Lung (tissue), 12 donors: ENCODE measurements around the gene DENND1C. TPM values are rescaled to one million over a fixed set of nuclear protein-coding genes. Genes with fewer than 3 reads are reported as not detected.

Experiments
- ATAC-seq: fragments of 200-7000 bp; cut with Tn5 transposase; one replicate; pipeline ENCODE4 v1.9.1; 2020; ENCODE audit warnings: moderate number of reproducible peaks; ENCODE audit not compliant: insufficient read depth, low FRiP score
- DNase-seq, 3 donors: peaks; one replicate each; pipeline ENCODE4 v3.0.0-alpha.2; 2013 to 2017
- H3K27ac ChIP-seq, 2 donors: one replicate each; pipeline ENCODE4 v1.5.1; 2013; ENCODE audit warnings: mild to moderate bottlenecking in 2 of 2, moderate library complexity in 2 of 2, control low read depth in 1 of 2, inconsistent platforms in 1 of 2, low read depth in 1 of 2, low read length in 1 of 2
- H3K27me3 ChIP-seq, 3 donors: one replicate each; pipeline ENCODE4 v1.5.1; 2013; ENCODE audit warnings: low read length in 2 of 3; ENCODE audit not compliant: control insufficient read depth in 3 of 3, insufficient read depth in 3 of 3
- H3K36me3 ChIP-seq, 4 donors: one replicate each; pipeline ENCODE4 v1.5.1; 2013; ENCODE audit warnings: low read length in 4 of 4, mild to moderate bottlenecking in 1 of 4, moderate library complexity in 1 of 4; ENCODE audit not compliant: control insufficient read depth in 4 of 4, insufficient read depth in 4 of 4
- H3K4me1 ChIP-seq, 5 donors: one replicate each; pipeline ENCODE4 v1.5.1; 2013; ENCODE audit warnings: low read length in 5 of 5, mild to moderate bottlenecking in 2 of 5, moderate library complexity in 1 of 5; ENCODE audit not compliant: control insufficient read depth in 5 of 5, insufficient read depth in 5 of 5
- H3K4me3 ChIP-seq: one replicate; pipeline ENCODE4 v1.5.1; 2013; ENCODE audit warnings: mild to moderate bottlenecking, control low read depth, moderate library complexity
- H3K9ac ChIP-seq, 2 donors: one replicate each; pipeline ENCODE4 v1.5.1; 2013; ENCODE audit warnings: low read length in 2 of 2, control low read depth in 1 of 2; ENCODE audit not compliant: insufficient read depth in 1 of 2
- H3K9me3 ChIP-seq, 4 donors: one replicate each; pipeline ENCODE4 v1.5.1; 2013; ENCODE audit warnings: low read length in 3 of 4, mild to moderate bottlenecking in 1 of 4, moderate library complexity in 1 of 4; ENCODE audit not compliant: control insufficient read depth in 4 of 4, insufficient read depth in 3 of 4
- WGBS, 2 donors: extraction: QIAGEN DNeasy Blood & Tissue Kit; methylation state at CpG; one replicate each; pipeline ENCODE4 v1.1.7; 2013; 5-methylcytosine and 5-hydroxymethylcytosine counted together
- polyA plus RNA-seq, 2 donors: library from polyadenylated mRNA; stranded (reverse); fragments of 200-250 nt; gene quantifications; one replicate each; pipeline ENCODE4 v1.2.1, GENCODE V29; 2013
- total RNA-seq, 2 donors: library from RNA; depleted of rRNA in 1 of 2; stranded (reverse); fragments of >200 nt in 1 of 2; gene quantifications; one replicate each; pipeline ENCODE4 v1.2.1, GENCODE V29; 2014 to 2021
- TF ChIP-seq, protein P1 (sequence below): IDR thresholded peaks from 2 replicates; pipeline ENCODE4 v1.5.1; 2012; ENCODE audit warnings: mild to moderate bottlenecking; ENCODE audit errors: control extremely low read depth, extremely low read depth
- donor health status: control.
- donor health status: control.
- donor health status: Bipolar disorder and iron deficiency.
- donor health status: healthy.
- donor health status: DM: yes; HTN: yes; CAD: no.

Gene DENND1C
- total and polyA plus RNA-seq, 4 donors: 2.7 to 11.0 (median 9.3) TPM

DNA sequence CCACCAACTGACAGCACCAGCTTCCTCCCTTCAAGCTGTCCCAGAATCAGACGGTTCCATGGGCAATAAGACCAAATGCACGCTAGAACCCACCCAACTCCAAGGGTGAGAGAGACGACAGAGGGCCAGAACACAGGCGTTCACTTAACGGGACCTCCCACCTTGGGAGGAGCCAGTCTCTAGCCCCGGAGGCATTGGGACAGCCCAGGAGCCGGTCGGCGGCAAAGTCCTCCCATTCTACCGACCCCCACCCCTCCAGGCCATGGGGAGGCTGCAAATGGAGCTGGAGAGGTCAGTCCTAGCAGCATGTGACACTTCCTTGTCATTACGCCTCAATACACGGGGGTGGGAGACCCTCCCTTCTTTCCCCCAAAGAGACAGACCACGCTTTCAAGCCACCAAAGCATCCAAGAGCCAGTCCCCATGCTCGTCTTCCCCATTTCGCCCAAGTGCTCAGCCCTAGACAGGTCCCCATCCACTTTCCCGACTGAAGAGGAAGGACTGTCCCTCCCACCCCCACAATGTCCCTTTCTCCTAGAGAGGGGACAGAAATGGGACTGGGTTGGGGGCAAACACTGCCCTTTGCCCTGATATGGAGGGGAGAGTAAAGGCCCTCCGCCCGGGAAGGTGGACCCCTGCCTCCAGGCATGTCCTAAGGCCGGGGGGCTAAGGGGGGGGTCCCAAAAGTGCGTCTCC lies 57.9 kb downstream of the DENND1C start:
- WGBS, 2 donors: 0 to 1% methylated on average over 20 of the region's 20 CpGs
- H3K27ac ChIP-seq: peak overlapping the region; percentile 21 to 35
- DNase-seq: peak; percentile 53 to 55 (median 55)

DNA sequence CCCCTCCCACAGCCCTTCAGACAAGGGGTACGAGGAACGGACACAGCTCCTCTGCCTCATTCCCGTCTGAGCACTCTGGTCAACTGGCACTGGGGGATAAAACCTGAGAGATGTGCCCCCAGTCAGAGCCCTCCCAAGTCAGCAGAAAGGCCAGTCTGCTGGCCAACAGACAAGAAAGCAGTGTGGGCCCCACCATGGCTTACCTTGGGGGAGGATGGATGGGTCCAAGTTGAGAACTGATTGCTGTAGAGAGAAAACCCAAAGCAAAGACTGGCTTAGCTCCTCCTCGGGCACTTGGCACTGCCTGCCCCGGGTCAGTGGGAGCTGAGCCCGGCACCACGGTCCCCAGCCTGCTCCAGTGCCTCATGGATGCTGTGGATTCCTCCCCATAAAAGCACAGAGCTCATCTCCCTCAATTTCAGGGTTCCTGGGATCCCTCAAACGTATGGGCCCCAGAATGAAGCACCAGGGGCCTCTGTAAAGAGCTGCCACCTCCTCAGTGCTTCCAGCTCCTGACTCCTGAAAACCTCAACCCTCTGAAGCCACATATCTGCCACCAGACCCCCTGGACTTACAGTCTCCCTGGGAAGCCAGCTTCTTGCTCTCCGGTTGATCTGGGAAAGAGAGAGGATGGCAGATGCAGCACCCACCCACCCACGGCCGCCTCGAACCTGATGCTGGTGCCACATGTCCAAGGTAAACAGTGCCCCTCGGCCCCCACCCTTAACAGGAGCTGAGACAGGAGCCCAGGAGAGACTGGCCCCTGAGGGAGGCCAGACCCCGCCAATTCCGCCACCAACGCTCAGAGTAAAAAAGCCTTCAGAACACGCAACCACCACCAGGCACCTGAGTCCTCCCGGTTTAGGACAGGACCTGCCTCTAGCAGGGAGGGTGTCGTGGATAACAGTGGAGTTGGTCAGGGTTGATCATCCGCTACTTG lies 60.2 kb downstream of the DENND1C start:
- no peak for DNase-seq
- Histone ChIP-seq H3K4me3 (no peak overlapping the region), H3K27ac (no peak overlapping the region), H3K9me3 (no peaks in the 10 kb centered on the region), H3K36me3 (peaks cover 4 to 57% (median 42%) of the 10 kb centered on the region in 4 donors), H3K27me3 (no peaks in the 10 kb centered on the region), H3K4me1 (peaks cover 0 to 21% (median 13%) of the 10 kb centered on the region in 5 donors), H3K9ac (peak overlapping the region in 1 of 2 donors; percentile 24)
- 86 to 88% methylated on average over 20 of the region's 20 CpGs for WGBS, 2 donors
- TF ChIP-seq, protein P1, sequence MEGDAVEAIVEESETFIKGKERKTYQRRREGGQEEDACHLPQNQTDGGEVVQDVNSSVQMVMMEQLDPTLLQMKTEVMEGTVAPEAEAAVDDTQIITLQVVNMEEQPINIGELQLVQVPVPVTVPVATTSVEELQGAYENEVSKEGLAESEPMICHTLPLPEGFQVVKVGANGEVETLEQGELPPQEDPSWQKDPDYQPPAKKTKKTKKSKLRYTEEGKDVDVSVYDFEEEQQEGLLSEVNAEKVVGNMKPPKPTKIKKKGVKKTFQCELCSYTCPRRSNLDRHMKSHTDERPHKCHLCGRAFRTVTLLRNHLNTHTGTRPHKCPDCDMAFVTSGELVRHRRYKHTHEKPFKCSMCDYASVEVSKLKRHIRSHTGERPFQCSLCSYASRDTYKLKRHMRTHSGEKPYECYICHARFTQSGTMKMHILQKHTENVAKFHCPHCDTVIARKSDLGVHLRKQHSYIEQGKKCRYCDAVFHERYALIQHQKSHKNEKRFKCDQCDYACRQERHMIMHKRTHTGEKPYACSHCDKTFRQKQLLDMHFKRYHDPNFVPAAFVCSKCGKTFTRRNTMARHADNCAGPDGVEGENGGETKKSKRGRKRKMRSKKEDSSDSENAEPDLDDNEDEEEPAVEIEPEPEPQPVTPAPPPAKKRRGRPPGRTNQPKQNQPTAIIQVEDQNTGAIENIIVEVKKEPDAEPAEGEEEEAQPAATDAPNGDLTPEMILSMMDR: no peak
- no peak for ATAC-seq

More for the DNA sequence above, 57.9 kb downstream of the DENND1C start:
- Histone ChIP-seq H3K4me1 (peaks cover 0 to 21% (median 13%) of the 10 kb centered on the region in 5 donors), H3K4me3 (peak overlapping the region; percentile 67), H3K9ac (peak overlapping the region; percentile 46 to 93), H3K27me3 (no peaks in the 10 kb centered on the region), H3K9me3 (no peaks in the 10 kb centered on the region), H3K36me3 (peaks cover 0 to 34% (median 26%) of the 10 kb centered on the region in 4 donors)
- TF ChIP-seq, protein P1: no peak
- ATAC-seq: no peak

DNA sequence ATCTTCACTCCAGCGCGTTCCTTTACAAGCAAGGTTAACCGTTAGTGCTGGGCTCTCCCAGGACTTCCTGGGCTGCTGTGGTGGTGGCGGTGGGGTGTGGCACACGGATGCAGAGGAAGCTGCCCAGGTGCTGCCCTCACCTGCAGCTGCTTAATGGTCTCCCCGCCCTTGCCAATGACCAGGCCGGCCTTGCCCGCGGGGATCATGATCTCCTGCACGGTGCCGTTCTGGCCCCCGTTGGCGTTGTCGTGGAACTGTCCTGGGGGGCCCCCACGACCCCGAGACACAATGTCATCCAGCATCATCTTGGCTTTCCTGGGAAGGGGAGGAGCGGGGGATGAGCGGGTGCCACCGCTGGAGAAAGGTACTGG lies 63.0 kb downstream of the DENND1C start:
- Histone ChIP-seq H3K4me1 (peaks cover 0 to 27% (median 13%) of the 10 kb centered on the region in 5 donors), H3K9me3 (no peaks in the 10 kb centered on the region), H3K27ac (no peak overlapping the region), H3K9ac (no peak overlapping the region), H3K36me3 (peaks cover 20 to 79% (median 53%) of the 10 kb centered on the region in 4 donors), H3K27me3 (no peaks in the 10 kb centered on the region), H3K4me3 (no peak overlapping the region)
- TF ChIP-seq, protein P1: no peak
- 95% methylated on average over 19 of the region's 19 CpGs for WGBS, 2 donors
- no peak for ATAC-seq
- no peak for DNase-seq
